Stimulated activated naive B cell treated with anti-CD40 and anti-IgM and Interleukin-4, amounts not matched to agents 10 μg/mL and 1 μg/mL and 100 μg/mL, for 72 hours (primary cell): ENCODE results near the gene GPR82.
"Not testable (repeated sequence)": the region's sequence is repeated elsewhere in the genome, so short reads cannot be mapped to it uniquely, and the experiment has no call there.

Source experiments
- ATAC-seq, 2 donors: fragments of 150-1000 bp; cut with Tn5 transposase; replicated peaks; 2 replicates each; pipeline ENCODE4 v1.10.0; 2021; ENCODE audit warnings: moderate library complexity in 1 of 2
- DNase-seq: peaks from one replicate; pipeline ENCODE4 v3.0.0; 2021
- H3K27ac Mint-ChIP-seq: one replicate; pipeline ENCODE4 v1.8.0; 2022; ENCODE audit warnings: mild to moderate bottlenecking, mixed read lengths
- H3K27me3 Mint-ChIP-seq, 2 donors: one replicate each; pipeline ENCODE4 v1.8.0; 2022; ENCODE audit warnings: mixed read lengths in 2 of 2
- H3K36me3 Mint-ChIP-seq, 2 donors: one replicate each; pipeline ENCODE4 v1.8.0; 2022; ENCODE audit warnings: mixed read lengths in 2 of 2, mild to moderate bottlenecking in 1 of 2
- H3K4me1 Mint-ChIP-seq, 2 donors: one replicate each; pipeline ENCODE4 v1.8.0; 2022; ENCODE audit warnings: mixed read lengths in 2 of 2, mild to moderate bottlenecking in 1 of 2
- H3K4me3 Mint-ChIP-seq, 2 donors: one replicate each; pipeline ENCODE4 v1.8.0; 2022; ENCODE audit warnings: mild to moderate bottlenecking in 2 of 2, mixed read lengths in 2 of 2, moderate library complexity in 1 of 2
- H3K9me3 Mint-ChIP-seq, 2 donors: one replicate each; pipeline ENCODE4 v1.8.0; 2022; ENCODE audit warnings: mixed read lengths in 2 of 2, mild to moderate bottlenecking in 1 of 2

The GPR82 gene

DNA sequence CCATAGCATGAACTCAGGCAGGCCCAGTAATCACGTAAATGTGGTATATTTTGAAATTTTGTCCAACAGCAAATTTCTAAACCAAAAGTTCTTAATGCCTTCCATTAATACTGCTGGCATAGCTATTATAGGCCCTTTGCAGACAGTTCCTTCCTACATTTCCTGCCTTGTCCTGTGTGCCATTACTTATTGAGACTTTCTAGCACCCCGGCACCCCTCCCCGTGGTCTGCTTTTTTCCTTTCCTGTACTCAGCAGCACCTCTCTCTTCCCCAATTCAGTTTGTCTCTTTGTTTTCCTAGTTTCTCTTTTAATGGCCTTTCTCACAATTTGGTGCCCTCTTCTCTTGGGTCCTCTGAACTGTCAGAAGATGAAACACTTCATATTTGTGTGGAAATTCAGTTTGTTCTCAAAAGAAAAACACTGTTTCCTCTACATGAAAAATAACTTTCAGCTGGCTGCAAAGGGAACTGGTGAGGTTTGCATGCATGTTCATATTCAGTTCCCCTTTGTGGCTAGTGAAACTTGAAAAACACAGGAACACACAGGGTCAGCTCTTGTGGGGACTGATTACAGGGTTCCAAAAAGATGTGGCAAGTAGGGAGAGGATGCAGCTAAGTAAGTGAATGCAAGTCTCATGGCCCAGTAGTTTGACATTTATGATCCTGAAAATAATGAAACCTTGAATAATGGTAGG, 18.2 kb upstream of the GPR82 start:
- Mint-ChIP-seq H3K27me3 (peaks cover 0 to 7% of the 10 kb centered on the region in 2 donors), H3K9me3 (no peaks in the 10 kb centered on the region), H3K36me3 (peaks cover 0 to 5% of the 10 kb centered on the region in 2 donors), H3K4me3 (peak overlapping the region; percentile 25 to 32), H3K4me1 (peaks cover 35 to 52% of the 10 kb centered on the region in 2 donors), H3K27ac (peak overlapping the region; percentile 3)
- DNase-seq (peak; percentile 9), ATAC-seq (peak; percentile 90 to 92)

DNA sequence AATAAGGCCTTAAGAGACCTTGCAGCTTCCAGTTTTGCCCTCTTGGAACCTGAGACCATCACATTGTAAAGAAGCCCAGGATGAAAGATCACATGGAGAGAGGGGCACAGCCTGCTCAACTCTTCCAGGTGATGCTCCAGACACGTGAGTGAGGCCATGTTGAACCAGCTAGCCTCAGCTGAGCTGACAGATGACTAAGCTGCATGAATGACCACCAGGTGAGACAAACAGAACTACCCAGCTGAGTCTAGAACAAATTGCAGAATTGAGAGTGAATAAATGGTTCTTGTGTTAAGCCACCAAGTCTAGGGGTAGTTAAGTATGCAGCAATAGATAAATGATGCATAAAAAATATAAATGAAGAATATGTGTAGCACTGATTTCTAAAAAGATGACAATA, 16.8 kb upstream of the GPR82 start:
- Mint-ChIP-seq H3K9me3 (no peaks in the 10 kb centered on the region), H3K4me1 (peaks cover 37 to 52% of the 10 kb centered on the region in 2 donors)

DNA sequence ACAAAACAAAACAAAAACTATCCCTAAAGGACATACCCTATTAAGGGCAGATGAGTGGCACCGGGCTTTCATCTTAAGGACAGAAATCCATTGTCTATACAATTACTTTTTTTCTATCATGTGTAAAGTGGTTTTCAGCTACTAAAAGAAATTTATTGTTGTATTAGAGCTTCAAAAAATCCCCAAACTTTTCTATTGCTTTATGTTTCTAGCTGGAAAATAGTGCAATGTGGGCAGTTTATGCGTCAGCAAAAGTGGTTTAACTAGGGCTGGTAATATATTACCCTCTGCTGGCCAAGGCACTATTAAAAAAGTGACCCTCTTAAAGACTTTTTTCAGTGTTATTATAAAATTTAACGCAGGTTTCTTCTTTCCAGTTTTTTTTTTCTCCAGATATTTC, 15.5 kb upstream of the GPR82 start:
- ATAC-seq (no peak), DNase-seq (no peak)
- H3K4me3 Mint-ChIP-seq, result no peak overlapping the region
- H3K9me3 Mint-ChIP-seq, result no peaks in the 10 kb centered on the region
- no peak overlapping the region for H3K27ac Mint-ChIP-seq
- peaks cover 0 to 10% of the 10 kb centered on the region in 2 donors for H3K36me3 Mint-ChIP-seq
- peaks cover 34 to 56% of the 10 kb centered on the region in 2 donors for H3K4me1 Mint-ChIP-seq
- peaks cover 0 to 10% of the 10 kb centered on the region in 2 donors for H3K27me3 Mint-ChIP-seq

More for the DNA sequence above, 16.8 kb upstream of the GPR82 start:
- Mint-ChIP-seq H3K27ac (peak overlapping the region; percentile 26), H3K36me3 (peaks cover 0 to 8% of the 10 kb centered on the region in 2 donors), H3K4me3 (peak overlapping the region in 1 of 2 donors; percentile 32), H3K27me3 (peaks cover 0 to 7% of the 10 kb centered on the region in 2 donors)
- DNase-seq, result no peak
- peak; percentile 39 to 64 for ATAC-seq

DNA sequence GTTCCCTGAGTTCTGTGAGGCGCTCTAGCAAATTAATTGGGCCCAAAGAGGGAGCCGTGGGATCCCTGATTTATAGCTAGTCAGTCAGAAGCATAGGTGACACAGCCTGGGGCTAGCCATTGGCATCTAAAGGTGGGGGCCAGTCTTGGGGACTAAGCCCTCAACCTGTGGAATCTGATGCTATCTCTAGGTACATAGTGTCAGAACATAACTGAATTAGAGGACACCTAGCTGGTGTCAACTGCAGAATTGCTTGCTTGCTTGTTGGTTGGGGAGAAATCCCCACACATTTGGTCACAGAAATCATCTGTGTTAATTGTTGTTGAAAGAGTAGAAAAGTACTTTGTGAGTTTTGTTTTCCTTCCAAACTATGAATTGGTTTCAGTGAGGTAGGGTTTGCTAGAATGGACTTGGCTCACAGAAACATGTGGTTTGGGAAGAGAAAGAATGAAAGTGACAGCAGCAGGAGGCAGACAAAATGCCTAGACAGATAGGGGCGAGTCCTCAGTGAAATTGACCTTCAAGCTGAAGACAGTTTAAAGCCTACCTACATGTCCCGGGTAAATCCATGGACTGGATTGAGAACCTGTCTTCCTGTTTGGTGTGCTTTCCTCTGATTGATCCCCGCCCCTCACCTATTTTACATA, 12.8 kb upstream of the GPR82 start:
- Mint-ChIP-seq H3K27ac (no peak overlapping the region), H3K4me3 (no peak overlapping the region), H3K9me3 (no peaks in the 10 kb centered on the region), H3K27me3 (peaks cover 0 to 17% of the 10 kb centered on the region in 2 donors), H3K4me1 (peaks cover 21 to 46% of the 10 kb centered on the region in 2 donors), H3K36me3 (peaks cover 0 to 19% of the 10 kb centered on the region in 2 donors)
- DNase-seq (no peak), ATAC-seq (no peak)

DNA sequence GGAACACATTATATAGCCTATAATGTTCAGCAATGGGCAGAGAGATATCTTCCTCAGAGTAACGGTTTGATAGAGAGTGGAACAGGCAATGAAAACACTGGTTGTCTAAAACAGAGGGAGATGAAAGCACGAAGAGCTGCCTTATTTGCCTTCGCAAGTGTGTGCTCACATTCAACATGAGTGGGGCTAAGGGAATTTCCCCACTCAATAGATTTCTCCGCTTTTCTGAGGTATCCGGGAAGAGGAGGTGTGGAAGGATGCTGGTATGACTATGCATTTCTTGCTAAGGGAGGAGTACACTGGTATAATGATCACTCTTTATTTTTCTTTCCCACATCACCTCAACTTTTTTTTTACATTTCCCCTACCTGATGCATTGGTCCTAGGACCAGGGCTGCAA, 7.8 kb upstream of the GPR82 start:
- no peak for ATAC-seq
- H3K27ac Mint-ChIP-seq, result no peak overlapping the region
- peaks cover 25 to 30% of the 10 kb centered on the region in 2 donors for H3K36me3 Mint-ChIP-seq

DNA sequence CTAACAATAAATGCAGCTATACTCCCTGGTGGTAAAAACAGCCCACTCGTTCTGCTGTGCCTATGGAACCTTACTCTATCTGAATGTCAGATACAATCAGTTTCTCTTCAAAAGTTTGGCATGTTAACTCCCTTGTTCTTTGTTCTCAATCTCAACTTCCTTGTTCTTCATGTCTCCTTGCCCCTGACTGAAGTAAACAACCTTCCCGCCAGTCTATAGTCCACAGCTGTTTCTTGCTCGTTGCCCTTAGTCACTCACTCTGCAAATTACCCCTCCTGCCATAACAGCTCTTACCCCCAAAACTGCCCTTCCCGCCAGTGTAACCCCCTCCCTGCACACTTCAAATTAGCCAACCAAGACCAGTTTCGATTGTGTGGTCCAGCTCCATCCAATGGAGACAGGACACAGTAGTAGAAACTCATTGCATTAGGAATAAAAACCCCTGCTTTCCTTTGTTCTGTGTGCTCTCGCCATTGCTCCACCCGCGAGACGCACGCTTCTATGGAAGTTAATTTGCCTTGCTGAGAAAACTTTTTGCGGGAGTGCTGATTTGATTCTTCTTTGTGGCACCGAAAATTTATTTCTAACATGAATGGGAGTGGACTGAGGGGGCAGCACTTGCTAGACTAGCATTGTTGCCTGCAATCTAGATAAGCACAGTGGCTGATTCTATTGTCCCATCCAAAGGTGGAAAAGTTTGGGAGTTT, 7.1 kb upstream of the GPR82 start:
- DNase-seq (no peak), ATAC-seq (no peak)
- Mint-ChIP-seq H3K4me3 (no peak overlapping the region), H3K27me3 (peaks cover 0 to 14% of the 10 kb centered on the region in 2 donors), H3K4me1 (peaks cover 19 to 34% of the 10 kb centered on the region in 2 donors), H3K9me3 (peaks cover 5 to 12% of the 10 kb centered on the region in 2 donors), H3K36me3 (peaks cover 25 to 27% of the 10 kb centered on the region in 2 donors), H3K27ac (no peak overlapping the region)

More for the DNA sequence above, 7.8 kb upstream of the GPR82 start:
- H3K27me3 Mint-ChIP-seq, result peaks cover 0 to 14% of the 10 kb centered on the region in 2 donors
- DNase-seq, result no peak
- H3K4me3 Mint-ChIP-seq, result no peak overlapping the region
- peaks cover 18 to 28% of the 10 kb centered on the region in 2 donors for H3K4me1 Mint-ChIP-seq
- H3K9me3 Mint-ChIP-seq, result peaks cover 5 to 12% of the 10 kb centered on the region in 2 donors

DNA sequence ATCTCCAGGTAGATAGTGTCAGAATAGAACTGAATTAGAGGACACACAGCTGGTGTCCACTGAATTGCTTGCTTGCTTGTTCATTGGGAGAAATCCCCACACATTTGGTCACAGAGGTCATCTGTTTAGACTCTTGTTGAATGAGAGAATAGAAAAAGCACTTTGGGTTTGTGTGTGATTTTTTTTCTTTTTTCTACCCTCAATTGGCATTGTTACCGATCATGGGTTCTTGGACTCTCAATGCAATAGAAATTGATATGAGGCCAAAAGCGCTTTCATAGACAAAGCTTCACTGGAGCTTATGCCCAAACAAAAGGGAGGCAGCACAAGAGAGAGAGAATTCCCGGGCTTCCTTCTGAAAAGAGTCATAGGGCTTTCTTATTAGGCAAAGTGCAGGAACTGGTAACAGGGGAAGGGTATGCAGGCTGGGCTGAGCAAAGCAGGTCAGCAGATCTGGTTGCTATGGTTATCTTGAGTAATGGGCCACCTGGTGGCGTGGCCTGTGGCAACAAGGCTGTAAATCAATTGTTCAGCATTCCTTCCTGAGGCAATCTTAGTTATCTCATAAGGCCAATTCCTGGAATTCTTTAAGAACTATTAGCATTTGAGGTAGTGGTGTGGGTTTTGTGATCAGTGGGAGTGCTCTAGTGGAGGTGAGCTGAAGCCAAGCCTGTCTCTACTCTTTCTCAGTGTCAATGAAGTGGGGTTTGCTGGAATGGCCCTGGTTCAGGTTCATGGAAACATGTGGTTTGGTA, 5.3 kb upstream of the GPR82 start:
- Mint-ChIP-seq H3K4me1 (peaks cover 27 to 39% of the 10 kb centered on the region in 2 donors), H3K9me3 (peaks cover 5 to 12% of the 10 kb centered on the region in 2 donors), H3K27ac (no peak overlapping the region), H3K27me3 (peaks cover 0 to 10% of the 10 kb centered on the region in 2 donors), H3K36me3 (peaks cover 23 to 25% of the 10 kb centered on the region in 2 donors), H3K4me3 (no peak overlapping the region)
- DNase-seq (no peak), ATAC-seq (no peak)

DNA sequence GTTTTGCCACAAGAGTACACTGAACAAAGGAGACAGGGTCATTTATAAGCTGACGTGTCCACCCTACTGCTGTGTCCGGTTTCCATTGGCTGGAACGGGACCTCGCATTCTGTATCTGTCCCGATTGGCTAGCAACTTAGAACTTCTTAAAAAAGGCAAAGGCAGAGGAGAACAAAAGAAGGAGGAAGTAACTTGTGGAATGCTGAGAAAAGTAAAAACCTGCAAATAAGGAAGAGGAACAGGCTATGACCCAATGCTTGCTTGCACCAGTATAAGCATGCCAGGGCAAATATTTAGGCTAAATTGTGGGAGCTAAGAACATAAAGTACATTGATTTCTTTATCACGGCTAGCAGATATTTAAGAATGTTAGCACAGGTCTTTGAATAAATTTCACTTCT, 4.4 kb upstream of the GPR82 start:
- peak overlapping the region; percentile 9 for H3K27ac Mint-ChIP-seq
- ATAC-seq, DNase-seq, H3K27me3 Mint-ChIP-seq: not testable (repeated sequence)
- H3K4me3 Mint-ChIP-seq, result peak overlapping the region in 1 of 2 donors; percentile 15
- H3K9me3 Mint-ChIP-seq, result peaks cover 5 to 12% of the 10 kb centered on the region in 2 donors
- peaks cover 17 to 25% of the 10 kb centered on the region in 2 donors for H3K36me3 Mint-ChIP-seq
- H3K4me1 Mint-ChIP-seq, result peaks cover 27 to 33% of the 10 kb centered on the region in 2 donors

DNA sequence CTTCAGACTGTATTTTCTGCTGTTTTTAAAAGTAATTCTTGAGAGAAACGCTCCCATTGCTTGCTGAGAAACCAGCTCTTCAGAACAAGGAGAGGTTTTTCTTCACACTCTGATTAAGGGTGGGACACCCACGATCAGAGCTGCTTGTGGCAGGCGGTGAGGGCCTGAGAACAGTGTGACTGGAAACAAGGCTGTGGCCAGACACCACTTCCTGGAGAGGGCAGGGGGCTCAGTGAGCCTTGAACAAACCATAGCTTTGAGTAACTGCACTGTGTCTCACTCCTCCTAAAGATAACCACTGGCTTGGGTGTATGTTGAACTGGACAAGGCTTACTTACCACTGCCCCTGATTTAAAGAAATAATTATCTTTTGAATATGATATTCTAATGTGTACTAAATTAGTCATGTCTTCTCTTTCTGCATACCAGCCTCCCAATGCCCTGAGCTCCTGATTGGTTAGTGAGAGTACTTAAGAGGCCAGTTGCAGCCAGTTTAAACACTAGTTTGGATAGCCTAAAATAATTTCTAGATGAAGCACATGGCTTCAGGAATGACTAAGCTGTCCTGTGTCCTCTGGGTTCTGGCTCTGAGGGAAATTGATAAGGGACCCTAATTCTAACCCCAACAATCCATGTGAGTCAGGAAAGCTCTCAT, 3.7 kb upstream of the GPR82 start:
- ATAC-seq (peak; percentile 93 to 96), DNase-seq (peak; percentile 64)
- Mint-ChIP-seq H3K27ac (peak overlapping the region; percentile 9), H3K27me3 (peaks cover 0 to 4% of the 10 kb centered on the region in 2 donors), H3K9me3 (peaks cover 5 to 12% of the 10 kb centered on the region in 2 donors), H3K4me3 (no peak overlapping the region), H3K4me1 (peaks cover 27 to 33% of the 10 kb centered on the region in 2 donors), H3K36me3 (peaks cover 17 to 25% of the 10 kb centered on the region in 2 donors)

DNA sequence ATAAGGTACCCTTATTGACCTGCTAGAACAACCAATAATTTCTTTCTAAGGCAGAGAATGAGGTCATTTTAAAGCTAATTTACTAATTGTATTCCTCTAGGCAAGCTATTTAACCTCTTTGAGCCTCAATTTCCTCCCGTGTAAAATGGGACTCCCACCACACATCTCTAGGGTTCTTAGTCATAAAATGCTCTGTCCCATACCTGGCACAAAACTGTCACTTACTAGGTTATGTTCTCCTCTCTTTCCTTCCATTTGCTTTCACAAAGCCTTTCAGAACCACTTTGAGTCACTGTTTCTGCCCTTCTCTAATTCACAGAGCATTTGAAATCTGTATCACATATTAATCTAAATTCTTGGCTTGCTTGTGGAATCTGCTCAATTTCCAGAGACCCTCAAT, 2.4 kb upstream of the GPR82 start:
- H3K36me3 Mint-ChIP-seq, result peaks cover 17 to 25% of the 10 kb centered on the region in 2 donors
- peaks cover 5 to 12% of the 10 kb centered on the region in 2 donors for H3K9me3 Mint-ChIP-seq
- DNase-seq (no peak), ATAC-seq (no peak)
- peaks cover 27 to 28% of the 10 kb centered on the region in 2 donors for H3K4me1 Mint-ChIP-seq
- H3K4me3 Mint-ChIP-seq, result no peak overlapping the region
- H3K27me3 Mint-ChIP-seq, result peaks cover 0 to 4% of the 10 kb centered on the region in 2 donors
- no peak overlapping the region for H3K27ac Mint-ChIP-seq

DNA sequence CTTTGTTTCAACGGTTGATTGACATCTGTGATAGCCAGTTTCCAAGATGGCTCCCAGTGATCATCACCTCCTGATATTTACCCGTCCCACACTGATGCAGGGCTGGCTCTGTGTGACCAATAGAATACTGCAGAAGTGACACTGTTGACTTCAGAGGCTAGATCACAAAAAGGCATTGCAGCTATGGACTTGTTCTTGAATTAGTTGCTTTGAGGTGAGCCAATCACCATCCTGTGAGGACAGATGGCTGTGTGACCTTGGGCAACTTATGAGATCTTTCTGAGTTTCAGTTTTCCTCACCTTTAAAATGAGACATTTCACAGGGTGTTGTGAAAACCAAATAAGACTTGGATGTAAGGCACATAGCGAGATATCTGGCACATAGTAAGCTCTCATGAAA, 1.8 kb upstream of the GPR82 start:
- ATAC-seq, result no peak
- Mint-ChIP-seq H3K9me3 (peaks cover under 1 to 6% of the 10 kb centered on the region in 2 donors), H3K27ac (peak overlapping the region; percentile 3), H3K4me3 (no peak overlapping the region), H3K27me3 (peaks cover 0 to 8% of the 10 kb centered on the region in 2 donors), H3K36me3 (peaks cover 13 to 19% of the 10 kb centered on the region in 2 donors), H3K4me1 (peaks cover 22% of the 10 kb centered on the region in 2 donors)
- no peak for DNase-seq

DNA sequence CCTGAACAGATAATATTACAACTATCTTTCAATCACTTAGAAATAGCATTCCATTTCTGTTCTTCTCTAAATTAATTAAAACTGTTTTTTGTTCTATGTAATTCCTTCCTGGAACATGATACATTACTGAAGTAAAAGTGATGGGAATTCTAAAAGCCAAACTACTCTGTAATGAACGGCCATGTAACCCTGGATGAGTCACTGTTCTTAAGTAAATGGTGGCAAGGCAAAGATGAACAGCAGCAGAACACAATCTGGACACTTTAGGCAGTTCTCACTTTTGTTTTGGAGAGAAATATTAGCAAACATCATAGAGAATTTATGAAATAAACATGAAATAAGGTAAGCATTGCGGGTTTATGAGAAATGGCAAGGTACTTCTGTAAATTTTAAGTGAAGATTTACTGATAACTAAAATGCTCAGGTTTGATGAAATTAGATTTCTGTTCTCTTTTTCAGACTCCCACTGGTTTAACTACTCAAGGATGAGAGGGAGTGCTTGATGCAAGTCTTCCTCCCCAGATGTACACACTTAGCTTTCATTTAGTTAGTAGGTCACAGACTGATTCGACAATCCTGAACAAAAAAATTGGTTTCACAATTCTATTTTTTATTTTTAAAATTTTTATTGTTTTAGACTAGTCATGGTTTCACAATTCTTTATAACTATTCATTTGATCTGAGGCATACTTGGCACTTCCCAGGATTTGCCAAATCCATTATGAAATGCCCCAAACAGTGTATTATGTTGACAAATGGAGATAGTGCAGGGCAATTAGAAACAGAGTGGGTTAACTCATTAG, 964 bp upstream of the GPR82 start:
- peaks cover 0 to 12% of the 10 kb centered on the region in 2 donors for H3K27me3 Mint-ChIP-seq
- DNase-seq, result no peak
- peak in 1 of 2 donors; percentile 35 for ATAC-seq
- H3K9me3 Mint-ChIP-seq, result peaks cover 0 to 4% of the 10 kb centered on the region in 2 donors
- peaks cover 21% of the 10 kb centered on the region in 2 donors for H3K4me1 Mint-ChIP-seq
- peaks cover 11 to 18% of the 10 kb centered on the region in 2 donors for H3K36me3 Mint-ChIP-seq
- no peak overlapping the region for H3K4me3 Mint-ChIP-seq
- no peak overlapping the region for H3K27ac Mint-ChIP-seq
